Loucy (cell line): ENCODE measurements around the gene ADARB2.
"Not testable (repeated sequence)": the region's sequence is repeated elsewhere in the genome, so short reads cannot be mapped to it uniquely, and the experiment has no call there.

ENCODE experiments used
- H2AFZ ChIP-seq: fragments of 200-600 bp; sonication (generic); 2 replicates; pipeline ENCODE4 v1.6.0; 2016; ENCODE audit warnings: antibody characterized with exemption, mild to moderate bottlenecking, low read length, moderate library complexity
- H3F3A ChIP-seq: fragments of 200-600 bp; 2 replicates; pipeline ENCODE4 v1.6.0; 2016; ENCODE audit warnings: antibody characterized with exemption, low read depth, mild to moderate bottlenecking
- H3K27me3 ChIP-seq: fragments of 200-600 bp; sonication (generic); 2 replicates; pipeline ENCODE4 v1.6.1; 2014; ENCODE audit warnings: low read length, mild to moderate bottlenecking; ENCODE audit not compliant: insufficient read depth, poor library complexity, severe bottlenecking
- H3K36me3 ChIP-seq: fragments of 200-600 bp; sonication (generic); 2 replicates; pipeline ENCODE4 v1.6.1; 2016; ENCODE audit warnings: low read length; ENCODE audit not compliant: insufficient read depth
- H3K4me1 ChIP-seq: fragments of 200-600 bp; sonication (generic); 2 replicates; pipeline ENCODE4 v1.5.1; 2014; ENCODE audit warnings: low read length, mild to moderate bottlenecking; ENCODE audit not compliant: insufficient read depth, poor library complexity, severe bottlenecking
- H3K4me2 ChIP-seq: fragments of 200-600 bp; sonication (generic); 2 replicates; pipeline ENCODE4 v1.6.0; 2014; ENCODE audit warnings: antibody characterized with exemption, low read length, low read depth, mild to moderate bottlenecking; ENCODE audit not compliant: poor library complexity, severe bottlenecking
- H3K4me3 ChIP-seq: fragments of 200-600 bp; sonication (generic); 2 replicates; pipeline ENCODE4 v1.5.1; 2014; ENCODE audit warnings: low read length, mild to moderate bottlenecking, mixed read lengths; ENCODE audit not compliant: poor library complexity, severe bottlenecking
- H3K79me2 ChIP-seq: fragments of 200-600 bp; sonication (generic); 2 replicates; pipeline ENCODE4 v1.6.1; 2014; ENCODE audit warnings: low read length; ENCODE audit not compliant: insufficient read depth
- H3K9ac ChIP-seq: fragments of 200-600 bp; sonication (generic); 2 replicates; pipeline ENCODE4 v1.6.0; 2014; ENCODE audit warnings: mild to moderate bottlenecking, low read depth, low read length, moderate library complexity; ENCODE audit not compliant: poor library complexity, severe bottlenecking
- H3K9me2 ChIP-seq: fragments of 200-600 bp; sonication (generic); replicated peaks from 2 replicates; pipeline ENCODE4 v1.6.1; 2016; ENCODE audit warnings: low read depth, low read length, mixed read lengths
- H3K9me3 ChIP-seq: fragments of 200-600 bp; sonication (generic); 2 replicates; pipeline ENCODE4 v1.6.1; 2014; ENCODE audit warnings: mild to moderate bottlenecking, antibody characterized with exemption, low read length, low read depth; ENCODE audit not compliant: insufficient read depth
- H4K20me1 ChIP-seq: fragments of 200-600 bp; sonication (generic); 2 replicates; pipeline ENCODE4 v1.6.0; 2014; ENCODE audit warnings: antibody characterized with exemption, low read length, mild to moderate bottlenecking; ENCODE audit not compliant: insufficient read depth, poor library complexity, severe bottlenecking
- EZH2phosphoT487 ChIP-seq: fragments of 200-600 bp; IDR thresholded peaks from 2 replicates; pipeline ENCODE4 v1.6.1; 2018; ENCODE audit warnings: antibody characterized with exemption, mild to moderate bottlenecking, moderate library complexity, borderline replicate concordance
- TF ChIP-seq, protein P1 (sequence below): fragments of 200-600 bp; sonication (generic); conservative IDR thresholded peaks from 2 replicates; pipeline ENCODE4 v1.5.1; 2014; ENCODE audit warnings: mild to moderate bottlenecking, antibody characterized with exemption, low read length

The ADARB2 gene

DNA sequence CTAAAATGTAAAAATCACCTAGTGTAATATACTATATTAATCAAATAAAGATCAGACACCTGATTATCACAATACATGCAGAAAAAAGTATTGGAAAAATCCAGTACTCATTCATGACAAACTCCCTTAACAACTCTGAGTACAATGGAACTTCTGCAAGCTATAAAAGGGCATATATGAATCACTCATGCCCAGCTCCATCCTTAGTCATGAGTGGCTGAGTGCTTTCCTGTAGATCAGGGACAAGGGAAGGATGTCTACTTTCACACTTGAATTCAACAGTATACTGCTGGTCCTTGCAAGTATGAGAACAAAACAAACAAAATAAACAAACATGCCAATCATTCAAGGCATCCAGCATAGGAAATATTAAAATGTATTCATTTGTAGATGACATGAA is 116.5 kb downstream of the ADARB2 start:
- H3K4me1 ChIP-seq = no peaks in the 10 kb centered on the region
- no peak overlapping the region for H3K9ac ChIP-seq
- H3K9me2 ChIP-seq = no peaks in the 10 kb centered on the region
- H3K79me2 ChIP-seq = no peaks in the 10 kb centered on the region
- no peaks in the 10 kb centered on the region for H4K20me1 ChIP-seq
- no peak for TF ChIP-seq EZH2phosphoT487
- TF ChIP-seq, protein P1, sequence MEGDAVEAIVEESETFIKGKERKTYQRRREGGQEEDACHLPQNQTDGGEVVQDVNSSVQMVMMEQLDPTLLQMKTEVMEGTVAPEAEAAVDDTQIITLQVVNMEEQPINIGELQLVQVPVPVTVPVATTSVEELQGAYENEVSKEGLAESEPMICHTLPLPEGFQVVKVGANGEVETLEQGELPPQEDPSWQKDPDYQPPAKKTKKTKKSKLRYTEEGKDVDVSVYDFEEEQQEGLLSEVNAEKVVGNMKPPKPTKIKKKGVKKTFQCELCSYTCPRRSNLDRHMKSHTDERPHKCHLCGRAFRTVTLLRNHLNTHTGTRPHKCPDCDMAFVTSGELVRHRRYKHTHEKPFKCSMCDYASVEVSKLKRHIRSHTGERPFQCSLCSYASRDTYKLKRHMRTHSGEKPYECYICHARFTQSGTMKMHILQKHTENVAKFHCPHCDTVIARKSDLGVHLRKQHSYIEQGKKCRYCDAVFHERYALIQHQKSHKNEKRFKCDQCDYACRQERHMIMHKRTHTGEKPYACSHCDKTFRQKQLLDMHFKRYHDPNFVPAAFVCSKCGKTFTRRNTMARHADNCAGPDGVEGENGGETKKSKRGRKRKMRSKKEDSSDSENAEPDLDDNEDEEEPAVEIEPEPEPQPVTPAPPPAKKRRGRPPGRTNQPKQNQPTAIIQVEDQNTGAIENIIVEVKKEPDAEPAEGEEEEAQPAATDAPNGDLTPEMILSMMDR = no peak
- H3K36me3 ChIP-seq = no peaks in the 10 kb centered on the region
- H3K4me2 ChIP-seq = no peak overlapping the region
- peaks cover 28% of the 10 kb centered on the region for H3K27me3 ChIP-seq
- H3K4me3 ChIP-seq = no peak overlapping the region
- H3F3A ChIP-seq = no peaks in the 10 kb centered on the region
- no peaks in the 10 kb centered on the region for H3K9me3 ChIP-seq
- H2AFZ ChIP-seq = no peak overlapping the region

DNA sequence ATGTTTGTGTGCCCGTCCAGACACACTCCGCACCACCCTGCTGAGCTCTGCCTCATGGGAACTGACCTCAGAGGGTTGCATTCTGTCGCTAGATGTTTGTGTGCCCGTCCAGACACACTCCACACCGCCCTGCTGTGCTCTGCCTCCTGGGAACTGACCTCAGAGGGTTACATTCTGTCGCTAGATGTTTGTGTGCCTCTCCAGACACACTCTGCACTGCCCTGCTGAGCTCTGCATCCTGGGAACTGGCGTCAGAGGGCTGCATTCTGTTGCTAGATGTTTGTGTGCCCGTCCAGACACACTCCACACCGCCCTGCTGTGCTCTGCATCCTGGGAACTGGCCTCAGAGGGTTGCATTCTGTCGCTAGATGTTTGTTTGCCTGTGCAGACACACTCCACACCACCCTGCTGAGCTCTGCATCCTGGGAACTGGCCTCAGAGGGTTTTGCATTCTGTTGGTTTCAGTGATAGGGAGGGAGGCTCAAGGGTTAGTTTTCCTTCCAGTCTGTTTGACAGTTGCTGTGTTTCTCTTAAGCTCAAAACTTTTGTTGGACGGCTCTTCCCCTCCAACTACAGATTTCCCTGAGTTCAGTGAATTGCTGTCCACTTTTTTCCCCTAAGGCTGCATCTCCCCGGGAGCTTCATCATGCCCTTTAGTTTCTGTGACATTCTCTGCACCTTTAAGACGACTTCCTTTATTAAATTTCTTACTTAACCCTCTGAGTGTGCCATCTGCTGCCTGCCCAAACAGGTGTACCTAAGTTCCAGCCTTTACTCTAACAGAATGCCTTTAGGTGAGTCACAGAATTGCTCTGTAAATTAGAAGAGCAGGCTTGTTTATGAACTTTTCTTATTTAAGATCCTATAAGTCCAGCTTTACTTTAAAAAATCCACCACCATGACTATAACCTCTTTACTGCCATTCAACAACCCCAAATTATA is 119.7 kb downstream of the ADARB2 start:
- H3K4me3 ChIP-seq, H3K36me3 ChIP-seq, H3K9ac ChIP-seq, H4K20me1 ChIP-seq, H3F3A ChIP-seq, H3K4me1 ChIP-seq, H3K79me2 ChIP-seq, H3K9me2 ChIP-seq, H3K4me2 ChIP-seq, H3K9me3 ChIP-seq, H2AFZ ChIP-seq: not testable (repeated sequence)
- H3K27me3 ChIP-seq = peaks cover 52% of the 10 kb centered on the region

DNA sequence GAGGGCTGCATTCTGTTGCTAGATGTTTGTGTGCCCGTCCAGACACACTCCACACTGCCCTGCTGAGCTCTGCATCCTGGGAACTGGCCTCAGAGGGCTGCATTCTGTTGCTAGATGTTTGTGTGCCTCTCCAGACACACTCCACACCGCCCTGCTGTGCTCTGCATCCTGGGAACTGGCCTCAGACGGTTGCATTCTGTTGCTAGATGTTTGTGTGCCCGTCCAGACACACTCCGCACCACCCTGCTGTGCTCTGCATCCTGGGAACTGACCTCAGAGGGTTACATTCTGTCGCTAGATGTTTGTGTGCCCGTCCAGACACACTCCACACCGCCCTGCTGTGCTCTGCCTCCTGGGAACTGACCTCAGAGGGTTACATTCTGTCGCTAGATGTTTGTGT is 120.6 kb downstream of the ADARB2 start:
- H3K4me1 ChIP-seq, H3K9me3 ChIP-seq, H3K36me3 ChIP-seq, H3K9me2 ChIP-seq, H3K4me2 ChIP-seq, H3F3A ChIP-seq, H4K20me1 ChIP-seq, H2AFZ ChIP-seq, H3K4me3 ChIP-seq, H3K9ac ChIP-seq, H3K79me2 ChIP-seq: not testable (repeated sequence)
- peaks cover 54% of the 10 kb centered on the region for H3K27me3 ChIP-seq

DNA sequence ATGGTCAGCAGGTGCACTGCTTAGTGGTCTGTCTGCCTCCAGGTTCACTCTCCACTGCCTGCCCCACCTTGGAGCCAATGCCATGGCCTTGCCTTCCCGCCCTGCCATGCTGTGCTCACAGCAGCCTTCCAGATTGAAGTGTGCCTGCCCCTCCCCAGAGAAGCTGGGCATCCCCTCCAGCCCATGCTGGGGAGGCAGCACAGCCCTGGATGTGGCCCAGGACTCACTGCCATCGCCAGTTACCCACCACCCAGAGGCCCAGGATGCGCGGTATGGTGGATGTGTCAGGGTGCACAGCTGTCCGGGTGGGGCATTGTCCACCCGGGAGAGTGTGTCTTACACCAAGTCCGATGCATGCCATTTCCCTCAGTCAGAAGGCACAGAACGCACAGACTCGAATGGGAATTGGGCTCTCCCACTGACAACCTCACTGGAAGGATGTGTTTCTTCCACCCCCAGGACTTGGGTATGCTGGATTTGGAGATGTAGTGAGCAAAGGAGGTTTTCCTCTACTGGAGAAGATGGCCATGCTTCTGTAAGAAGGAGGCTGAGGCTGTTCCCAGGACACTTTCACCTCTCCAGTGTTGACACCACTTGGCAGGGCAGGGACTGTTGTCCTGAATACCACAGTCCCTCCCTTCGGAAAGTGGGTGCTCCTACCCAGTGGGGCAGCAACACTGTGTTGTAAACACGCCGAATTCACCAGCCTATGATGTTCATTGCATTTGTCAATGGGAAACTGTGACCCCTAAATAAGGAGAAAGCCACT is 122.0 kb downstream of the ADARB2 start:
- Histone ChIP-seq H2AFZ (no peak overlapping the region), H3K9ac (no peak overlapping the region), H3K4me2 (no peak overlapping the region), H3K36me3 (no peaks in the 10 kb centered on the region), H3K4me1 (peaks cover 10% of the 10 kb centered on the region), H3K9me2 (no peaks in the 10 kb centered on the region), H3K79me2 (no peaks in the 10 kb centered on the region), H3K4me3 (no peak overlapping the region), H4K20me1 (no peaks in the 10 kb centered on the region), H3K9me3 (no peaks in the 10 kb centered on the region), H3K27me3 (peaks cover 59% of the 10 kb centered on the region), H3F3A (no peaks in the 10 kb centered on the region)
- TF ChIP-seq, protein P1 = no peak
- no peak for TF ChIP-seq EZH2phosphoT487
